ENCODE measurements around the gene KANSL1L.
"Not testable (repeated sequence)": the region's sequence is repeated elsewhere in the genome, so short reads cannot be mapped to it uniquely, and the experiment has no call there.

Gene KANSL1L, protein sequence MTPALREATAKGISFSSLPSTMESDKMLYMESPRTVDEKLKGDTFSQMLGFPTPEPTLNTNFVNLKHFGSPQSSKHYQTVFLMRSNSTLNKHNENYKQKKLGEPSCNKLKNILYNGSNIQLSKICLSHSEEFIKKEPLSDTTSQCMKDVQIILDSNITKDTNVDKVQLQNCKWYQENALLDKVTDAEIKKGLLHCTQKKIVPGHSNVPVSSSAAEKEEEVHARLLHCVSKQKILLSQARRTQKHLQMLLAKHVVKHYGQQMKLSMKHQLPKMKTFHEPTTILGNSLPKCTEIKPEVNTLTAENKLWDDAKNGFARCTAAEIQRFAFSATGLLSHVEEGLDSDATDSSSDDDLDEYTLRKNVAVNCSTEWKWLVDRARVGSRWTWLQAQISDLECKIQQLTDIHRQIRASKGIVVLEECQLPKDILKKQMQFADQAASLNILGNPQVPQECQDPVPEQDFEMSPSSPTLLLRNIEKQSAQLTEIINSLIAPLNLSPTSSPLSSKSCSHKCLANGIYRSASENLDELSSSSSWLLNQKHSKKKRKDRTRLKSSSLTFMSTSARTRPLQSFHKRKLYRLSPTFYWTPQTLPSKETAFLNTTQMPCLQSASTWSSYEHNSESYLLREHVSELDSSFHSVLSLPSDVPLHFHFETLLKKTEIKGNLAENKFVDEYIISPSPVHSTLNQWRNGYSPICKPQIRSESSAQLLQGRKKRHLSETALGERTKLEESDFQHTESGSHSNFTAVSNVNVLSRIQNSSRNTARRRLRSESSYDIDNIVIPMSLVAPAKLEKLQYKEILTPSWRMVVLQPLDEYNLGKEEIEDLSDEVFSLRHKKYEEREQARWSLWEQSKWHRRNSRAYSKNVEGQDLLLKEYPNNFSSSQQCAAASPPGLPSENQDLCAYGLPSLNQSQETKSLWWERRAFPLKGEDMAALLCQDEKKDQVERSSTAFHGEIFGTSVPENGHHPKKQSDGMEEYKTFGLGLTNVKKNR

DNA sequence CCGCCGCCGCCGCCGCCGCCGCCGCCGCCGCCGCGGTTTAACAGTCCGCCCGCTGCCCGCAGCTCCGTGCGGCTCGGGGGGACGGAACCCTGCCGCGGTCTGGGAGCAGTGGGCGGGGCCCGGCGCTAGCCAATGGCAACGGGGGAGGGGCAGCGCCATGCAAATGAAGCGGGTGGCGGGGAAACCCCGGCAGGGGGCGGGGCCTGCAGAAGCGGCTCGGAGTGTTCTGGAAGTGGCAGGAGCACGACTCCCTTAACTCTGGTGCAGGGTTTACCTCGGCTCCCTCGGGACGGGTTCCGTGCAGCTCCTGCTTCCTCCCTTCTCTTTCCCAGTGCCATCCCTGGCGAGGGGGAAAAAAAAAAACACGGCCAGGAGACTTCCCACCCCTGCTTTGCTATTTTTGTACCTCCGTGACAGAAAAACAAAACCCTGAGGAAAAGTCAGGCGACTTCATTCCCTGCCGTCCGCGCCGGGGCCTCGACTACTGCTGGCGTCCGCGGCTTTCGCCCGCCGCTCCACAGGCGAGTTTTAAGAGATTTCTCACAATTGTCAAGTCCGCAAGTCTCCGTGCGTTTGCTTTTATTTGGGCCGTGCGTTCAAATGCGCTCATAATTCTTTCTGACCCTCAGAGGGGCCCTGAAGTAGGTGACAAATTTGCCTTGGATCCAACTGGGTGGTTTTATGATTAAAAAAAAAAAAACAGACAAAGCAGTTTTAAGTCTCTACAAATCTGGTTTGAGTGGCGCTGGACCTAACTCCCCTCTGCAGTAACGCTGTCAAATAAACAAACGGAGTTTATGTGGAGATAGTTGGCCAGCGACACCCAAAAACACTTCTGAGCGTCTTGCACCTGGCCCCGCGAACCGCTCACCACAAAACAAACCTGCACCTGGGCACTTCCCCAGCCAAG, at the start of gene KANSL1L:
Gene KANSL1L, minus strand, starts transcription at position 101 of the 910 bp plus-strand sequence. CDS start 16,827 bp downstream, outside the sequence.
- peak; percentile 97 for DNase-seq (ENCODE audit: low spot score)

DNA sequence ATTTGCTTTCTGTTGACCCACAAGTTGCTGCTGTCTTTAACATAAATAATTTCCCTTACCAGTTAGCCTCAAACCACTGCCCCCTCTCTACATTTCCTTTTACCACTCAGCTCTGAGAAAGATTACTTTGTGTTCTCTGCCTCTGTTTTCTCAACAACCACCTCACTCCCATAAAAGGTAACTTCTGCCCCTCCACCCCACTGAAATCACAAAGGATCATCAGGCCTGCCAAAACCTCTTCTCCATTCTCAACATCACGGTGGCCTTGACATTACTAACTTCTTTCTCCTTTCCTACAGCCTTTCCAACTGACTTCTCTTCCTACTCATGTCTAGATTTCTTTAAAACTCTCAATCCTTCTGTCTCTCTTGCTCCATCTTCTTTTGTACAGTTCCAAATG, 43.9 kb upstream of the KANSL1L start:
- DNase-seq (ENCODE audit: low spot score) = no peak

- DNase-seq (ENCODE audit: low spot score) = no peak
Observed at GRCh38 chr2:210210185-210210584, 39.0 kb upstream of the KANSL1L start.

DNA sequence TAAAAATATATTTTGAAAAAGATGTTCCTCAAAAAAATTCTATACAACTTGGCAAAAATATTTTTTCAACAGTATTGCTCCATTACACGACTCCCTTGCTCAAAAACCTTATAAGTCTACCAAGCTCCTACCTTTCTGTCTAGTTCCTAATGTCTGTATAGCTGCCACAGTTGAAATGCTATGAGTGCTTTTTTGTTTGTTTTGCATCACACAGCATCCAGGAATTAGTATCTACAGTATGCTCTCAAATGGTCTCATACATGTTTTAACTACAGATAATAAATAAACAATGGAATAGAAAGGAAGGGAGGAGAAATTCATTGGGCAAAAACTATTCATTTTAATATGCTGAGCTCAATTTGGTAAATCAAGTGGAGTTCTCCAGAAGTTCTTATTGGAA, 36.7 kb upstream of the KANSL1L start:
- DNase-seq (ENCODE audit: low spot score) = no peak

GRCh38 chr2:210203558-210203957, 32.3 kb upstream of the KANSL1L start:
- DNase-seq (ENCODE audit: low spot score) = no peak

GRCh38 chr2:210203147-210203546, 31.9 kb upstream of the KANSL1L start:
- DNase-seq (ENCODE audit: low spot score) = no peak

GRCh38 chr2:210199854-210200253, 28.6 kb upstream of the KANSL1L start:
- no peak for DNase-seq (ENCODE audit: low spot score)

- peak; percentile 19 for DNase-seq (ENCODE audit: low spot score)
Observed at GRCh38 chr2:210199186-210199765, 28.1 kb upstream of the KANSL1L start.

DNA sequence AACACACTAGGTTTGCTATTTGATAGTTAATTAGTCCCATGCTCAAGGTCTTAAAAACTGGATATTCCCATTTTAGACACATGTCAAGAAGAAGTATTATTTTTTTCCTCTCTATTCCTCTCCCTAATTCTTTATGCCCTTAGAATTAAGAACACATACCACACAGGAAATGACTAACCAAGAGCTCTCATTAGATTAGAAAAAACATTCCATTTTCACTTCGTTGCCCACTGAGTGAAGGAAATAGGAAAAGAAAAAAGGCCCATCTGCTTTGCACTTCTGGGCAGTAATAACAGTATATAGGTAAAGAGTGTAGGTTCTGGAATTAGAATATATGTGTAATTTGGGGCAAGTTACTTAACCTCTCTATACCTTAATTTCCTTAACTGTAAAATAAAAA, 27.1 kb upstream of the KANSL1L start:
- no peak for DNase-seq (ENCODE audit: low spot score)

DNA sequence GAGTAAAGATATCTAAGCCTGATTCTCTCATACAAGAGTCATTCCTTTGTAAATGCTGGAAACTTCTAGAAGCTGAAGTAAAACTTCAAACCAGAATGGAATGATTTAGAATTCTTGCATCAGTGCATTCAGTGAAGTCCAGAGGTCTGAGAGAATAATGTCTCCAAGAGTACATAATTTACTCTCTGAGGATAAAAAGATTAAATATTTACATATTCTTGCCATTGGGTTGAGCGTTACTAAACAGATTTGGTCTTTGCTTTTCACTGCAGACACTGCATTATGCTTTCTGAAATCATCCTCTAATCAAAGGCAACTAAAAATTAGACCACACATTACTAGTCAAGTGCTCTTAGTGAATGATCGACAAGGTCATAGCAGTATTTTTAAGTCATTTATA, 26.5 kb upstream of the KANSL1L start:
- no peak for DNase-seq (ENCODE audit: low spot score)

DNA sequence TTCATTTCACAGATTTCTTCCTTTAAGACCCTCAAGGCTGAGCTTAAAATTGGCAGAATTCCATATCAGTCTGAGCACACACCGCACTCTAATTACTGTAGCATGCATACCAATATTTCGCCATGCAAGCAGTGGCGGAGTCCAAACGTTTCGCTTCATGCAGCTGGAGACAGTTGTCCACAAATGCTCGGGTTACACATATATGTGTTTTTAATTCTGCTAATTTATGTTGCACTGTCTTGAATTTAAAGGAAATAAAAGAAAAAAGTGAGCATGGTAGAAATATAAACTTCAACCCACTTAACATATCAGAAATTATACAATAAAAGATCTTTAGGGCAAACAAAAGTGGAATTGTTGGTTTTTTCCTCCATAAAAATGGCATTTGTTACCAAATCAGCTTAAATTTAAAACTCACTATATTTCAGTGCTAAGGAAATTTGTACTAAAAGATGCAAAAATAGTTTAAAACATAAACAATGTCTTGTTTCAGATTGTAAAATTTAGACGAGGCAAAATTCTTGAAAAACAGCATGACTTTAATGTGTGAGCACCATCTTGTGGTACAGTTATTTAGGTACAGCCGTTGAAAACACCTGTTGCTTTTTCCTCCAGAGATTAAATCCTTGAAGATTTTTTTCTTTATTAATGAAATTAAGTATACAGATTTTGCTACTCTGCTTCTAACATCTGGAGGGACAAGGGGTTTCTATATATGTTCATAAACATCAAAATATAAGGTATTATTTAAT, 24.1 kb upstream of the KANSL1L start:
- DNase-seq (ENCODE audit: low spot score) = peak; percentile 54

GRCh38 chr2:210190345-210190744, 19.1 kb upstream of the KANSL1L start:
- DNase-seq (ENCODE audit: low spot score) = no peak

- no peak for DNase-seq (ENCODE audit: low spot score)
Observed at GRCh38 chr2:210189452-210190138, 18.4 kb upstream of the KANSL1L start.

DNA sequence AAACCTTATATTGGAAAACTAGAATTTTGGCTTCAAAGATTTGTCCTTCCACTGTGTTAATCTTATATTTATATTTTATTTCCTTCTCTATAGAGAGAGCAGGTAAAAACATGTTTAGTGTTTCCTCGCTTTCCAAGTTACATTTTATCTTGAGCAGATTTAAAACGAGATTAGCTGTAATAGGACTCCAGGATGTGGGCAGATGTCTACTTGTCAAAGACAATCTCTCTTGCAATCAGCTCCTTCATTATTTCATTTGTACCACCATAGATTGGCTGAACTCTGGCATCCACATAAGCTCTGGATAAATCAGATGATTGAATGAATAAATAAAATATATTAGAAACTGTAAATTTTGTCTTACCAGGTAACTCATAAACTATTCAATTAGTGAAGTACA, 17.5 kb upstream of the KANSL1L start:
- DNase-seq (ENCODE audit: low spot score) = no peak

- no peak for DNase-seq (ENCODE audit: low spot score)
Observed at GRCh38 chr2:210188190-210188589, 17.0 kb upstream of the KANSL1L start.

- not testable (repeated sequence) for DNase-seq (ENCODE audit: low spot score)
Observed at GRCh38 chr2:210183936-210184335, 12.7 kb upstream of the KANSL1L start.

DNA sequence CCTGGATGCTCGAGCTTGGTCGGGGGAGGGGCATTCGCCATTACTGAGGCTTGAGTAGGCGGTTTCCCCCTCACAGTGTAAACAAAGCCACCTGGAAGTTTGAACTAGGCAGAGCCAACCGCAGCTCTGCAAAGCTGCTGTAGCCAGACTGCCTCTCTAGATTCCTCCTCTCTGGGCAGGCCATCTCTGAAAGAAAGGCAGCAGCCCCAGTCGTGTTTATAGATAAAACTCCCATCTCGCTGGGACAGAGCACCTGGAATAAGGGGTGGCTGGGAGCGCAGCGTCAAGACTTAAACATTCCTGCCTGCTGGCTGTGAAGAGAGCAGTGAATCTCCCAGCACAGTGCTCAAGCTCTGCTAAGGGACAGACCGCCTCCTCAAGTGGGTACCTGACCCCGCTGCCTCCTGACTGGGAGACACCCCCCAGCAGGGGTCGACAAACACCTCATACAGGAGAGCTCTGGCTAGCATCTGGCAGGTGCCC, 10.4 kb upstream of the KANSL1L start:
- not testable (repeated sequence) for DNase-seq (ENCODE audit: low spot score)

- DNase-seq (ENCODE audit: low spot score) = not testable (repeated sequence)
Observed at GRCh38 chr2:210181033-210181605, 9.9 kb upstream of the KANSL1L start.

GRCh38 chr2:210180477-210180876, 9.3 kb upstream of the KANSL1L start:
- no peak for DNase-seq (ENCODE audit: low spot score)
